HuH-7.5 (cell line): ENCODE data around the gene HEXA.
A peak's percentile ranks its signal among the peaks of the same experiment; 100 is the strongest.

Experiments
- DNase-seq: peaks from one replicate; pipeline ENCODE4 v3.0.0; 2011; ENCODE audit warnings: low spot score

HEXA gene

GRCh38 chr15:72319360-72319984, 56.3 kb downstream of the HEXA start:
- peak; percentile 90 for DNase-seq

GRCh38 chr15:72318408-72318942, 57.3 kb downstream of the HEXA start:
- DNase-seq: no peak

GRCh38 chr15:72315706-72316370, 60.0 kb downstream of the HEXA start:
- DNase-seq: no peak

GRCh38 chr15:72313881-72314280, 61.9 kb downstream of the HEXA start:
- DNase-seq: no peak

DNA sequence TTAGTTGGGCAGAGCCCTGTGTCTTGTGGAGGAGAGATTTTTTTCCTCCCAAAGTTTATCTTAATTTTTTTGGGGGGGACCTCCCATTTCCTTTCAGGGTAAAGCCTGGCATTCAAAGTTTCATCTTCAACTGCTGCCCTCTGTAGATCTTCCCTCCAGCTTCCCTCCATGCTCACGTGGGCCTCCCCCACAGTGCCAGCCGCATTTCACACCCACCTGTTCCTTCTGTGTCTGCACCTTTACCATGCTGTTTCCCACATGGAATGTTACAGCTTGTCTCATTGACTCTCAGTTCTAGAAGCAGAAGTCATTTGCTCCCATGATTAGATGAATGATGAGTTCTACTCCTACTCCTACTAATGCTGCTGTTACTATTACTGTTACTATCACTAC, 62.4 kb downstream of the HEXA start:
- DNase-seq: no peak

DNA sequence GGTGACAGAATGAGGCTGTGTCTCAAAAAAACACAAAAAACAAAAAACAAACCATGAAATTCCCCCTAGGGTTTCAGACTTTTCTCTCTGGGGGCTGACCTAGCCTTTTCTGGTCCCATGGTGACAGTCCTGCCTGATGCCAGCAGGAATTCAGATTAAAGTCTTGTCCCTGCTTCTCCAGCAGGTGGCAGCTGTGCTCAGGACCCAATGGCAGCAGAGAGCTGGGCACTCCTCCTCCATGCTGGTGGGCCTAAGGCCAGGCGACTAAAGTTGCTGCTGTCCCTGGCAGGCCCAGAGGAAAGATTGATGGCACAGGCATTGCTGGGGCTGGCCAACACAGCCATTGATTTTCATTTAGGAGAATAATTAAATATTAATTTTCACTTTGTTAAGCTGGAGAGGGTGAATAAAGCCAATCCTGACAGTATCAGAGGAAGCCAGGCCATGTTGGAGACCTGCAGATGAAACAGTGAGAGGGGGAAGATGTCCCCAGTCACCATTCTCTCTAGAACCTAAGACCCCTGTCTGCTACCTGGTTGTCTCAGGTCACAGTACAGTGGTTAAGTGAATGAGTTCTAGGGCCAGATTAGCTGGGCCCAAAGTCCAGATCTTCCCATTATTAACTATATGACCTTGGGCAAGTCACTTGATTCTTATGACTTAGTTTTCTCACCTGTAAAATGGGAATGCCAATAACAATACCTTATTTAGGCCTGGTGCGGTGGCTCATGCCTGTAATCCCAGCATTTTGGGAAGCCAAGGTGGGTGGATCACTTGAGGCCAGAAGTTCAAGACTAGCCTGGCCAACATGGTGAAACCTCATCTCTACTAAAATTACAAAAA, 63.0 kb downstream of the HEXA start:
- DNase-seq: peak; percentile 93

GRCh38 chr15:72307026-72307425, 68.8 kb downstream of the HEXA start:
- no peak for DNase-seq

DNA sequence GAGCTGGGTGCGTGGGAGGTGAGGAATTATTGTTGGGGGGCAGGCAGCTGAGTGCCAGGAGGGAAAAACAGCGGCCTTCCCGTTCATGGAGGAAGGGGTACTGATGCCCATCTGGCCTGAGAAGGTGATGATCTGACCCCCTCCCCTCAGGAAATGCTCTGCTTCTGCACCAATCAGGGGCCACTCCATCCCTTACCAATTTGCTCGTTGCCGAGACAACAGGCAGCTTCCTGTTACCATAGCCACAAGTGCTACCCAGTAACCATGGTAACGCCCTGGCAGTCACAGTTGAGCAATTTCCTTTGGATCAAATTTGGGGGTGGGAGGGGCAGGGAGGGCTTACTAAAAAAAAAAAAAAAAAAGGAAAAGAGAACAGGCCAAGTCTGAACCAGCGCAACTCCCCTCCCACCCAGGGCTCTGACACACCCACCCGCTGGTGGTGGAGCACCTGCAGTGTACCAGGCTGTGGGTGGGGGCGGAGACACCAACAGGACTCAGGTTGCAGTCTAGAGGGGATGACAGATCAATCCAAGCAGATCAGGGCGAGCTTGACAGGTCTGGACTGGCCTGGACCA, 69.5 kb downstream of the HEXA start:
- DNase-seq: no peak

- DNase-seq: no peak
Observed at GRCh38 chr15:72304596-72304995, 71.2 kb downstream of the HEXA start.

GRCh38 chr15:72302955-72303354, 72.9 kb downstream of the HEXA start:
- no peak for DNase-seq
